ENCODE data around the gene ENOX1.

GRCh38 chr13:43304449-43304848 lies 482.3 kb downstream of the ENOX1 start:
- no peak for TF ChIP-seq CTCF (IDR thresholded peaks at IDR 0.05)
- no peak for TF ChIP-seq EZH2 (IDR thresholded peaks at IDR 0.05)
- no peak for TF ChIP-seq EZH2phosphoT487 (IDR thresholded peaks at IDR 0.05)
